Effector memory CD4-positive, alpha-beta T cell (primary cell): ENCODE measurements around the gene MAGI1.

Experiments used
- DNase-seq, 3 donors: peaks; one replicate each; pipeline ENCODE4 v3.0.0-alpha.2; 2020
- H3K27ac ChIP-seq: 2 replicates; pipeline ENCODE4 v1.7.0; 2013; ENCODE audit warnings: mild to moderate bottlenecking, low read length, moderate library complexity; ENCODE audit not compliant: insufficient read depth, poor library complexity, severe bottlenecking
- H3K27me3 ChIP-seq: replicated peaks from 2 replicates; pipeline ENCODE4 v1.7.0; 2013; ENCODE audit warnings: mild to moderate bottlenecking, low read length; ENCODE audit not compliant: insufficient read depth, control insufficient read depth, poor library complexity, severe bottlenecking
- H3K36me3 ChIP-seq: 2 replicates; pipeline ENCODE4 v1.7.0; 2013; ENCODE audit warnings: mild to moderate bottlenecking, low read length, moderate library complexity; ENCODE audit not compliant: control insufficient read depth, insufficient read depth
- H3K4me1 ChIP-seq: 2 replicates; pipeline ENCODE4 v1.7.0; 2013; ENCODE audit warnings: low read length, mild to moderate bottlenecking; ENCODE audit not compliant: control insufficient read depth, insufficient read depth, poor library complexity, severe bottlenecking
- H3K4me3 ChIP-seq: 2 replicates; pipeline ENCODE4 v1.7.0; 2013; ENCODE audit warnings: low read length, low read depth, mild to moderate bottlenecking; ENCODE audit not compliant: insufficient read depth, poor library complexity, severe bottlenecking
- H3K9me3 ChIP-seq: 2 replicates; pipeline ENCODE4 v1.7.0; 2013; ENCODE audit warnings: mild to moderate bottlenecking, low read length, moderate library complexity; ENCODE audit not compliant: control insufficient read depth

MAGI1 gene

DNA sequence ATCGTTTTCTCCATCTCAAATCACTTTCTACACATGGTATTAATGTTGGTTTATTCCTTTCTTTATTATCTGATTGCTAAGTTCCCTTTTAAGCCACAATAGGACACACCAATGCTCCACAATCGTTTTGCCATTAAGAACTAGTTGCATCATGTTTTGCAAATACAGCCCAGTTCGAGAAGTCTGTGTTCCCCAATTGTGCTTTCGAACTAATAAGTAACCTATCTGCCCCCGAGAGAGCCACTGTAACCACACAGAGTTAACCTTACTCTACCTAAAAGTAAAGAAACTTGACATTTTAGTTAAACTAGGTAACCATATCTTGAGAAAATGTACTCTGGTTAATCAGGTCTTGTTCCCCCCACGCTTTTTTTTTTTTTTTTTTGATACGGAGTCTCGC lies 39.1 kb downstream of the MAGI1 start:
- no peak overlapping the region for H3K27ac ChIP-seq
- no peak for DNase-seq
- no peaks in the 10 kb centered on the region for H3K9me3 ChIP-seq

DNA sequence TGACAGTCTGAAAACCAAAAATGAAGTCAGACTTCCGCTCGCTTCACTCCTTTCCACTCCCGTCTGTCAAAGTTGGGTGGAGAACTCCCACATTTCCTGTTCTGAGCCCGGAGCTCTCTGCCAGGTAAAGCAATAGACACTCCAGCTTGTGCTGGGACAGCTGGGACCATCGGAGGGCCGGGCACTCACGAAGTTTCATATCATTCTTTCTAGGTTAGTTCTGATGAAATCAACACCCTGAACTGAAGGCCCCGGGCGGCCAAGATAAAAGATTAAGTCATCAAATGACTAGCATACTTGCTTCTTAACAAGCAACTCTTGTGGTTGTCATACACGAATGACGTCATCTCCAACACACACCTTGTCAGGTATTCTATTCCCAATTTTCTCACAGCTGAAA lies 42.1 kb downstream of the MAGI1 start:
- Histone ChIP-seq H3K4me1 (no peaks in the 10 kb centered on the region), H3K36me3 (no peaks in the 10 kb centered on the region), H3K4me3 (no peak overlapping the region), H3K27ac (no peak overlapping the region), H3K27me3 (no peaks in the 10 kb centered on the region), H3K9me3 (no peaks in the 10 kb centered on the region)
- DNase-seq, result no peak

More for the DNA sequence above, 39.1 kb downstream of the MAGI1 start:
- no peak overlapping the region for H3K4me3 ChIP-seq
- no peaks in the 10 kb centered on the region for H3K27me3 ChIP-seq
- H3K36me3 ChIP-seq, result no peaks in the 10 kb centered on the region
- no peaks in the 10 kb centered on the region for H3K4me1 ChIP-seq

DNA sequence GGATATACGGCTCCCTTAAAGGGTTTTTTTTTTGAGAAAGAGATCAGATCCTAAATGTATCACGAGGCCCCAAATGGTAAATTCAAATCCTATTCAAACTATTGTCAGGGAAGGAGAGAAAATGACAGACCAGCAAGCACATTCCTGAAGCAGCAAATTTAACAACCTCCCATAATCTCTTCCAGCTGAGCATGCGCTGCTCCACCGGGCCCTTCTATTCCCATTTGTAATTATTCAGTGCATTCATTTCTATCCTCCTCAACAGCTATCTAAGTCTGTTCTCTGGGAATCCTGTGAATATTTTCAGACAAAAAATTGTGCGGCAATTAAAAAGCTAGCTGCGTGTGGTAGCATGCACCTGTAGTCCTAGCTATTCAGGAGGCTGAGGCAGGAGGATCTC lies 43.2 kb downstream of the MAGI1 start:
- no peak overlapping the region for H3K27ac ChIP-seq
- H3K9me3 ChIP-seq, result no peaks in the 10 kb centered on the region
- no peak for DNase-seq
- no peak overlapping the region for H3K4me3 ChIP-seq
- no peaks in the 10 kb centered on the region for H3K4me1 ChIP-seq
- no peaks in the 10 kb centered on the region for H3K36me3 ChIP-seq
- no peaks in the 10 kb centered on the region for H3K27me3 ChIP-seq

DNA sequence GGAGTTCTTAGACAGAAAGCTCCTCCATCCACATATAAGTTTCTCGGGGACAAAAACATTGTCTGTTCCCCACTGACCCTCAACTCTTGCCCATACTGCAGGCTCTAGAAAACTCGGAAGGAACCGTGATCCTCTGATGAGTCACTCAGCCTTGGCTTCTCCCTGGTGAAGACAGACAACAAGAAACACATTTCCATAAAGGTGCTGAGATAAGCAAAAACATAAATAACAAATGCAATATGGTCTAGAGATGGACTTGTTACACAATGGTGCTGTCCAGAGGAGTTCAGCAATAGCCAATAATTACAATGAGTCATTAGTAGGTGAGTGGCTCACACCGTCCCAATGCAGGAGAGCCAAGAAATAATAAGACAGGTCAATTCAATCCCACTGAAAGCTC lies 43.7 kb downstream of the MAGI1 start:
- DNase-seq, result no peak
- Histone ChIP-seq H3K36me3 (no peaks in the 10 kb centered on the region), H3K27me3 (no peaks in the 10 kb centered on the region), H3K4me1 (no peaks in the 10 kb centered on the region), H3K27ac (no peak overlapping the region), H3K9me3 (no peaks in the 10 kb centered on the region), H3K4me3 (no peak overlapping the region)

DNA sequence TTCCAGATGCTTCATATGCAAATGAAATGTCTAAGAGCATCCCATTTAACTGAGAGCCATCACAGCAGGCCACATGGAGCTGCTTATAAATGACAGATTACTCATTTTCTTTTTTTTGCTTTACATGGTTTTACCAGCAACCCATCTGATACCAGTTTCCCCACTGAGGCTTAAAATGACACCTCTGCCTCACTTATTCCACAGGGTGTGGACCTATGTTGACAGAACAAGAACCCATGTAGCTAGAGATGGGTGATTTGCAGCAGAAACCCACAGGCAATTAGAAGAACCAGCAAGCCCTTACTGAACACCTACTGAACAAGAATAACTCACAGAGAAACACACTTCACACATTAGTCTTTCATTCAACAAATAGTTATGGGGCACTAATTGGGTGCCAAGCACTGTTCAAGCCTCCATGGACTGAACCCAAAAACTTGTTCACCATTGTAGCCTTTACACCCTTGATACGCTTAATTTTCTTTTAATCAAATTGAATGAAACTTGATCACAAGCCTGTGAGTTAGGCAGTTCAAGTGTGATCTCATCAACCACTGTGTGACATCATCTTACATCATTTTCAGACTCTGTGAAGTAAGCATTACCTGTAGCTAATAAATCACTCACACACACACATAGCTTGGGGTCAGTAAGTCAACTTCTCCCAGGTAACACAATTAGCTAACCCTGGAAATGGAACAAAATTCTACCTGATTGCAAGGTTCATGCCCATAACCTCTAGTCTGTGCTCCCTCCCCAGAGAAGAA lies 45.4 kb downstream of the MAGI1 start:
- no peak overlapping the region for H3K4me3 ChIP-seq
- no peaks in the 10 kb centered on the region for H3K9me3 ChIP-seq
- no peak overlapping the region for H3K27ac ChIP-seq
- DNase-seq, result no peak
- no peaks in the 10 kb centered on the region for H3K27me3 ChIP-seq
- H3K36me3 ChIP-seq, result no peaks in the 10 kb centered on the region
- H3K4me1 ChIP-seq, result no peaks in the 10 kb centered on the region

DNA sequence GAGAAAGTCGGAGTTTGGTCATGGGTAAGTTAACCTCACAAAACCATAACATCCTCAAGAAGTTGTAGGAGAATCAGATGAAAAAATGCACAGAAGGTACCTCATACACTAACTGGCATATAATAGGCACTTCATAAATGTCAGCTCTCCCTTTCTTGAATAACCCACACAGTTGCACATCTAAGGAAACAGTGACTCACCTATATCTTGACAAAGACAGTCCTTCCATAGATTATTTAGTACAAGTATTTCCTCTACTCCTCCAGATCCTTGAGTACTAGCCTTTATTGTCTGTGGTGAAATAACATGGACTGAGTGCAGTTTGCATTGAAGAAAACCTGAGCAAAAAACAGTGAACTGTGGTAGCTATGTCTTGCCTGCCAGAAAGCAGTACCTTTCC lies 46.6 kb downstream of the MAGI1 start:
- Histone ChIP-seq H3K4me1 (no peaks in the 10 kb centered on the region), H3K36me3 (no peaks in the 10 kb centered on the region), H3K27ac (no peak overlapping the region), H3K4me3 (no peak overlapping the region), H3K27me3 (no peaks in the 10 kb centered on the region), H3K9me3 (no peaks in the 10 kb centered on the region)
- no peak for DNase-seq

DNA sequence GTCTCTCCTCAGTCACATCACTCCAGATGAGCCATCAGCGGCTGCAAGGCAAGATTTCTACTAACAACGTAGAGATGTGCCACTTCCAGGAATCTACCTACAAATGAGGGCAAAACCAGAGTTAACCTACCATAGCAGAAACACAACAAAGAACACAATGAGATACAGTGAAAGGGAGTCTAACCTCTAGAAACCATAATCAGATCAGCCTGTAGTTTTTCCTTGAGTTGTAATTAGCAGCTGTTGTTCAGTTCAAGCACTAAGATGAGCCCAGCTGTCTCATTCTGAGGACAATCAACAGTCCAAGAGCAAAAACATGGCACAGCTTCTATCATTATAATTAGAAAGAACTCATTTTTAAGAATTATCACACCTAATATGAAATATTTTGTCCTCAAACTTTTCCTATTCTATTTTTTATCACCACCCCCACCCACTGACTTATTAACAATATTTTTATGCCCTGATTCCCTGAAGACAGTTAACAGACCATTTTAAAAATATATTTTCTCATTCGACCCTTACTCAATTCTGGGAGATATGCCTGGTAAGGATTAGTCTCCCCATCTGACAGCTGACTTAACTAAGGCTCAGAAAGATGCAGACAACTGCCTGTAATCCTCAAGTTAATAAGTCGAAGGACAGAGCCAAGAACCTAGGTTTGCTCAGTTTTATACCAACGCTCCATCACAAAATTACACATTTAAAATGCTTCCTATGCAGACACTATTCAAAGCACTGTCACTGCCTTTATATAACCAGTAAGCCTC lies 50.1 kb downstream of the MAGI1 start:
- Histone ChIP-seq H3K36me3 (no peaks in the 10 kb centered on the region), H3K27me3 (no peaks in the 10 kb centered on the region), H3K9me3 (no peaks in the 10 kb centered on the region), H3K27ac (no peak overlapping the region), H3K4me1 (no peaks in the 10 kb centered on the region), H3K4me3 (no peak overlapping the region)
- DNase-seq, result no peak

DNA sequence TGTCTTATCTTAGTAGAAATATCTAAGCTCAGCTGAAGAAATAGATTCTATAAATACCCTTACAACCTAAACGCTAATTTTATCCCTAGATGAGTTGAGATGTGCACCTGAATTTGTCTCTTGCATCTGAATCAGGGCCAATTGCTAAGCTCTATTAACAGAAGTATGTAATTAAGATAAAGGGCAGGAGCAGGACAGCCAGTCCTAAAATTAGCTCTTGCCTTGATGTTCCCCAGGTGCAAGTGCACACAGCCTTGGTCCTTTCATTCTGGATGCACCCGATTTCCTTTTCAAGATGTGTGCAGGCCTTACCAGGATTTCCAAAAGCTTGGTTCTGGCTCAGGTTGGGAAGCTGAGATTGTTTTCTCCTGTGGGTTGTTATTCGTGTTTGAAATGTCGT lies 52.4 kb downstream of the MAGI1 start:
- Histone ChIP-seq H3K4me3 (no peak overlapping the region), H3K27me3 (no peaks in the 10 kb centered on the region), H3K36me3 (no peaks in the 10 kb centered on the region), H3K27ac (no peak overlapping the region), H3K9me3 (no peaks in the 10 kb centered on the region), H3K4me1 (no peaks in the 10 kb centered on the region)
- no peak for DNase-seq

DNA sequence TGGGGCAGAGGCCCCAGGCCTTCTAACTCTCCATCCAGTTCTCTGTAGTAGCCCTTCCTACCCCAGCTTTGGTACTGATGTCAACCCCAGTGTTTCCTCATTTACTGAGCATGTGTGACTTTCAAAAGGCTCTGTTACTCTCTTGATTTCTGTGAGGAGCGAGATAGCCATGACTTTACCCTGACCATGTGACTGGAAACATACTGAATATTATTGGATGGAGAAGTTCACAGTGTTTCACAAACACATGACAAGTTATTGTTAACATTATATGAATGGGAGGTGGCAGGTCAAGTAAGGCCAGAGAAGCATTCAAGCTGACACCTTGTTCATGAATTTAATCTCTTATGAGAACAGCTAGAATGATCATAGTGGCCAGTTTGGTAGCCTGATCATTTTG lies 53.7 kb downstream of the MAGI1 start:
- Histone ChIP-seq H3K9me3 (no peaks in the 10 kb centered on the region), H3K27ac (no peak overlapping the region), H3K36me3 (no peaks in the 10 kb centered on the region), H3K4me3 (no peak overlapping the region), H3K27me3 (no peaks in the 10 kb centered on the region), H3K4me1 (no peaks in the 10 kb centered on the region)
- no peak for DNase-seq

DNA sequence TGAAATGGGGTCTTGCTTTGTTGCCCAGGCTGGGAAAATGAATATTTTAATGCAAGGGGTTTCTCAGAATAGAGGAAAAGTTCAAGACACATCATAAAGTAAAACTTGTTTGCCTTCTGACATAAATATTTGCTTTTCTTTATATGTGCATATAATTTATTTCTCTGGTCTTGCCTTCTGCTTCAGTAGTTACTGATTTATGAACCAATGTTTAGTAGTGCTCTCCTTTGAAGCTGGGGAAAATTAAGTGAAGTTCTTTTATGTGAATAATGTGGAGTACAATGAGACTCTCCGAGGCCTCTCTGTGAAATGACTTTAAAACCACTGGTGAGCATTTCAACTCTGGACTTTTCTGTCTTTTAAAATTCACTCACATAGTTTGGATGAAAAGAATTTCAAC lies 55.6 kb downstream of the MAGI1 start:
- no peaks in the 10 kb centered on the region for H3K9me3 ChIP-seq
- H3K36me3 ChIP-seq, result no peaks in the 10 kb centered on the region
- DNase-seq, result no peak
- H3K4me1 ChIP-seq, result no peaks in the 10 kb centered on the region
- H3K27ac ChIP-seq, result no peak overlapping the region
- H3K4me3 ChIP-seq, result no peak overlapping the region
- H3K27me3 ChIP-seq, result no peaks in the 10 kb centered on the region
